Activated CD4-positive, alpha-beta memory T cell treated with anti-CD3 and anti-CD28 coated beads, Interleukin-2, amount 10 ng/mL, durations not matched to agents 7 days and 5 days (primary cell): Measurements from ENCODE around the gene TUNAR. TPM values are rescaled to one million over a fixed set of nuclear protein-coding genes. Genes with fewer than 3 reads are reported as not detected.

Source experiments
- CTCF ChIA-PET: fragments of 350-600 bp; sonication (Branson Sonifier 250); formaldehyde crosslinking; loops from one replicate; lab custom pipeline; 2021; ENCODE audit warnings: antibody characterized with exemption, inconsistent platforms; lab: Charles Lee
- POLR2A ChIA-PET: fragments of 350-600 bp; sonication (Branson Sonifier 250); formaldehyde crosslinking; loops from one replicate; lab custom pipeline; 2021; ENCODE audit warnings: antibody characterized with exemption; lab: Charles Lee
- DNase-seq: peaks from one replicate; pipeline ENCODE4 v3.0.0-alpha.2; 2020
- H3K27ac Mint-ChIP-seq: one replicate; pipeline ENCODE4 v1.8.0; 2021; ENCODE audit warnings: mild to moderate bottlenecking, mixed read lengths
- H3K27me3 Mint-ChIP-seq: one replicate; pipeline ENCODE4 v1.8.0; 2021; ENCODE audit warnings: mixed read lengths
- H3K36me3 Mint-ChIP-seq: one replicate; pipeline ENCODE4 v1.8.0; 2021; ENCODE audit warnings: low read depth, mixed read lengths
- H3K4me1 Mint-ChIP-seq: one replicate; pipeline ENCODE4 v1.8.0; 2021; ENCODE audit warnings: mixed read lengths
- H3K4me3 Mint-ChIP-seq: one replicate; pipeline ENCODE4 v1.8.0; 2021; ENCODE audit warnings: mild to moderate bottlenecking, mixed read lengths
- H3K9me3 Mint-ChIP-seq: one replicate; pipeline ENCODE4 v1.8.0; 2021; ENCODE audit warnings: mixed read lengths
- total RNA-seq, 2 experiments: library from RNA; stranded (reverse); gene quantifications; one replicate each; pipeline ENCODE4 v1.2.3, GENCODE V29; 2021

TUNAR gene
- total RNA-seq, 2 experiments from 2014 or later: not detected

- Mint-ChIP-seq H3K27me3 (peaks cover 5% of the 10 kb centered on the region), H3K36me3 (no peaks in the 10 kb centered on the region), H3K4me3 (no peak overlapping the region), H3K27ac (no peak overlapping the region), H3K4me1 (no peaks in the 10 kb centered on the region), H3K9me3 (no peaks in the 10 kb centered on the region)
- POLR2A ChIA-PET: no interaction called here
- CTCF ChIA-PET: no interaction called here
- DNase-seq: no peak
Observed at GRCh38 chr14:95885278-95885677, 8.6 kb downstream of the TUNAR start.

DNA sequence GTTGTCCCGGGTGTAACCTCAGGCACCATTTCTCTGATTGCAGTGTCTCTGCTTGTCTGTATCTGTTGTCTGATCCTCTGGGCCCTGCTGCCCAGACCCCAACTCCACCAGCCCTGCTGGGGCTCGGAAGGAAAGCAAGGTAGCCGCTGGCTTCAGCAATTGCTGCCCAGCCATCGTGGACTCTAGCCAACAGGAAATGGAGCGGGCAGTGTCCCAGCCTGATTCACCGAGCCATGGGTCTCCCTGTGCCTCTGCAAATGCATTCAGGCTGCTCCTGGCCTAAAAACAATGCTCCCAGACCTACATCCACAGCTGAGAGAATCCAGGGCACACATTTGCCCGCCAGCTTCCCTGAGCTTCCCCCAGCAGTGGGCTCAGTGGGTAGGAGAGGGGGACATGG lies 9.2 kb downstream of the TUNAR start:
- DNase-seq: no peak
- H3K27me3 Mint-ChIP-seq: peaks cover 3% of the 10 kb centered on the region
- POLR2A ChIA-PET: no interaction called here
- CTCF ChIA-PET: no interaction called here
- no peak overlapping the region for H3K4me3 Mint-ChIP-seq
- no peaks in the 10 kb centered on the region for H3K4me1 Mint-ChIP-seq
- no peaks in the 10 kb centered on the region for H3K9me3 Mint-ChIP-seq
- H3K27ac Mint-ChIP-seq: no peak overlapping the region
- no peaks in the 10 kb centered on the region for H3K36me3 Mint-ChIP-seq

- POLR2A ChIA-PET: no interaction called here
- H3K27ac Mint-ChIP-seq: no peak overlapping the region
Observed at GRCh38 chr14:95886366-95887056, 9.9 kb downstream of the TUNAR start.

DNA sequence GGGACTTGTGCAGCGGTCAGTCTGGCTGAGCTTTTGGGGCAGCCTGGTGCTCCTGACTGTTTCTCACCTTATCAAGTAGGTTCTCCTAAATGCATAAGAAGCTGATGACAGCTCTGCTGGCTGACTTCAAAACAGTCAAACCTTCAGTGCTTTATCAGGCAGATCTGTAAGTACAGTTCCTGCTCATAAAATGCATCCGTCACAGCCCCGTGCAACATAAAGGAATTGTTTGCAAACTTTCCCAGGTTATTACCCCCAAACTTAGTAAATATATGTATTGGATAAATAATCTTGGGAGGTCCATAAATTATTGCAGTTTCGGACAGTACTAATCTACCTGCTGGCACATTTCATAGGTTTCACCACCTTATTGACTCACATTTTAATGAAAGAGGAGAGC lies 10.7 kb downstream of the TUNAR start:
- no peak for DNase-seq
- Mint-ChIP-seq H3K36me3 (no peaks in the 10 kb centered on the region), H3K9me3 (no peaks in the 10 kb centered on the region), H3K4me3 (no peak overlapping the region), H3K27ac (no peak overlapping the region), H3K4me1 (no peaks in the 10 kb centered on the region), H3K27me3 (peaks cover 3% of the 10 kb centered on the region)
- ChIA-PET CTCF (no interaction called here), POLR2A (no interaction called here)

More at GRCh38 chr14:95886366-95887056, 9.9 kb downstream of the TUNAR start:
- CTCF ChIA-PET: no interaction called here
- Mint-ChIP-seq H3K36me3 (no peaks in the 10 kb centered on the region), H3K9me3 (no peaks in the 10 kb centered on the region), H3K4me1 (no peaks in the 10 kb centered on the region), H3K27me3 (peaks cover 3% of the 10 kb centered on the region), H3K4me3 (no peak overlapping the region)
- DNase-seq: no peak

GRCh38 chr14:95889236-95889979 lies 12.8 kb downstream of the TUNAR start:
- Mint-ChIP-seq H3K36me3 (no peaks in the 10 kb centered on the region), H3K4me1 (no peaks in the 10 kb centered on the region), H3K4me3 (no peak overlapping the region), H3K27ac (no peak overlapping the region), H3K9me3 (no peaks in the 10 kb centered on the region), H3K27me3 (no peaks in the 10 kb centered on the region)
- ChIA-PET CTCF (no interaction called here), POLR2A (no interaction called here)
- no peak for DNase-seq

- POLR2A ChIA-PET: no interaction called here
- Mint-ChIP-seq H3K36me3 (no peaks in the 10 kb centered on the region), H3K4me3 (no peak overlapping the region), H3K27me3 (peaks cover 4% of the 10 kb centered on the region), H3K9me3 (no peaks in the 10 kb centered on the region), H3K4me1 (no peaks in the 10 kb centered on the region), H3K27ac (no peak overlapping the region)
- CTCF ChIA-PET: no interaction called here
- DNase-seq: no peak
Observed at GRCh38 chr14:95891742-95892141, 15.1 kb downstream of the TUNAR start.

GRCh38 chr14:95892142-95892541 lies 15.5 kb downstream of the TUNAR start:
- no peaks in the 10 kb centered on the region for H3K36me3 Mint-ChIP-seq
- no peak overlapping the region for H3K4me3 Mint-ChIP-seq
- H3K4me1 Mint-ChIP-seq: no peaks in the 10 kb centered on the region
- H3K9me3 Mint-ChIP-seq: no peaks in the 10 kb centered on the region
- no peak for DNase-seq
- H3K27me3 Mint-ChIP-seq: peaks cover 4% of the 10 kb centered on the region
- H3K27ac Mint-ChIP-seq: no peak overlapping the region
- ChIA-PET POLR2A (no interaction called here), CTCF (no interaction called here)

DNA sequence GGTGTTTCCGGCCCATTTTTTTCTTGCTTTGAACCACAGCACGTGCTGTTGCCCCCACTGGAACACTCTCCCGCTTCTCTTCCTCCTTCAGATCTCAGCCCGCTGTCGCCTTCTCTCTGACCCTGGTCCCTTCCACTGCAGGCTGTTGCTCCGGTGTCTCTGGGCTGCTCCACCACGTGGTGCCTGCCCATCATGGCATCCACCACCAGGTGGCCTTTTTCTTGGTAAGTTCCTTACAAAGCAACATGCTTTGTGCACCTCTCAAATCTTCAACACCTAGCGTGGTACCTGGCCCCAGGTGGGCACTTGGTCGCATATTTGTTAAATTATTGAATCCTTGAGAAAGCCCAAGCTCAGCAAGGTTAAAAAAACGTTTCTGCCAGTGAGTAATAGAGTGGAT lies 19.1 kb downstream of the TUNAR start:
- no peaks in the 10 kb centered on the region for H3K9me3 Mint-ChIP-seq
- H3K4me1 Mint-ChIP-seq: no peaks in the 10 kb centered on the region
- ChIA-PET POLR2A (no interaction called here), CTCF (no interaction called here)
- DNase-seq: no peak
- peaks cover 10% of the 10 kb centered on the region for H3K27me3 Mint-ChIP-seq
- H3K36me3 Mint-ChIP-seq: no peaks in the 10 kb centered on the region
- no peak overlapping the region for H3K4me3 Mint-ChIP-seq
- no peak overlapping the region for H3K27ac Mint-ChIP-seq

- ChIA-PET CTCF (no interaction called here), POLR2A (no interaction called here)
- no peaks in the 10 kb centered on the region for H3K4me1 Mint-ChIP-seq
- H3K27ac Mint-ChIP-seq: no peak overlapping the region
- H3K9me3 Mint-ChIP-seq: no peaks in the 10 kb centered on the region
- no peaks in the 10 kb centered on the region for H3K36me3 Mint-ChIP-seq
- H3K27me3 Mint-ChIP-seq: peaks cover 10% of the 10 kb centered on the region
- no peak overlapping the region for H3K4me3 Mint-ChIP-seq
- no peak for DNase-seq
Observed at GRCh38 chr14:95896498-95897135, 20.0 kb downstream of the TUNAR start.

- ChIA-PET CTCF (no interaction called here), POLR2A (no interaction called here)
- no peaks in the 10 kb centered on the region for H3K36me3 Mint-ChIP-seq
- no peaks in the 10 kb centered on the region for H3K9me3 Mint-ChIP-seq
- no peak for DNase-seq
- H3K27ac Mint-ChIP-seq: no peak overlapping the region
- H3K27me3 Mint-ChIP-seq: peaks cover 10% of the 10 kb centered on the region
- no peaks in the 10 kb centered on the region for H3K4me1 Mint-ChIP-seq
- H3K4me3 Mint-ChIP-seq: no peak overlapping the region
Observed at GRCh38 chr14:95897280-95897679, 20.6 kb downstream of the TUNAR start.

GRCh38 chr14:95901054-95901453 lies 24.4 kb downstream of the TUNAR start:
- Mint-ChIP-seq H3K27me3 (peaks cover 6% of the 10 kb centered on the region), H3K4me1 (no peaks in the 10 kb centered on the region), H3K27ac (no peak overlapping the region), H3K9me3 (no peaks in the 10 kb centered on the region), H3K36me3 (no peaks in the 10 kb centered on the region), H3K4me3 (no peak overlapping the region)
- ChIA-PET POLR2A (no interaction called here), CTCF (no interaction called here)
- DNase-seq: no peak

GRCh38 chr14:95902273-95902826 lies 25.7 kb downstream of the TUNAR start:
- H3K36me3 Mint-ChIP-seq: no peaks in the 10 kb centered on the region
- no peak for DNase-seq
- no peak overlapping the region for H3K4me3 Mint-ChIP-seq
- ChIA-PET CTCF (no interaction called here), POLR2A (no interaction called here)
- H3K4me1 Mint-ChIP-seq: no peaks in the 10 kb centered on the region
- no peaks in the 10 kb centered on the region for H3K9me3 Mint-ChIP-seq
- no peak overlapping the region for H3K27ac Mint-ChIP-seq
- peaks cover 6% of the 10 kb centered on the region for H3K27me3 Mint-ChIP-seq

DNA sequence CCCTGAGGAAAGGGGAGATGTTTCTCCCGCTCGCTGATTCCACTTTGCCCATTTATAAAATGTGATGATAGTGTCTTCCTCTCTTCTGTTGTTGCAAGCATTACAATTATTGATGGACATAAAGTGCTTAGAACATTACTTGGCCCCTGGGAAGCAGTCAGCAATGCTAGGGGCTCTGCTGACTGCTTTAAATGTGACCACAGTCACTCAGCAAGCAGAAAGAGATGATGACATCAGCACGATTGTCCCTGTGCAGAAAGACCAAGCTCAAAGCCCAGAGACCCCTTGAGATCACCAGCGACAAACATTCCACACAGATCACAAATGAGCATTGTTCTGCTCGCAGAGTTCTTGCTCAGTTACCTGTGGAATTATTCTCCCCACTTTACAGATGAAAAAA lies 26.5 kb downstream of the TUNAR start:
- no peaks in the 10 kb centered on the region for H3K36me3 Mint-ChIP-seq
- ChIA-PET CTCF (no interaction called here), POLR2A (no interaction called here)
- H3K4me3 Mint-ChIP-seq: no peak overlapping the region
- H3K4me1 Mint-ChIP-seq: no peaks in the 10 kb centered on the region
- no peaks in the 10 kb centered on the region for H3K9me3 Mint-ChIP-seq
- H3K27ac Mint-ChIP-seq: no peak overlapping the region
- DNase-seq: no peak
- H3K27me3 Mint-ChIP-seq: peaks cover 3% of the 10 kb centered on the region
